Skeletal muscle tissue (tissue), 4 donors: Measurements from ENCODE around the gene MSI2. TPM values are rescaled to one million over a fixed set of nuclear protein-coding genes. Genes with fewer than 3 reads are reported as not detected.

Experiments
- H3K27ac ChIP-seq: one replicate; pipeline ENCODE4 v1.7.0; 2013; ENCODE audit warnings: mild to moderate bottlenecking, low read depth, low read length, inconsistent platforms
- H3K27me3 ChIP-seq, 3 donors: one replicate each; pipeline ENCODE4 v1.7.0; 2013; ENCODE audit warnings: low read length in 3 of 3; ENCODE audit not compliant: control insufficient read depth in 3 of 3, insufficient read depth in 3 of 3
- H3K36me3 ChIP-seq, 3 donors: one replicate each; pipeline ENCODE4 v1.7.0; 2013; ENCODE audit warnings: low read length in 3 of 3; ENCODE audit not compliant: control insufficient read depth in 3 of 3, insufficient read depth in 3 of 3
- H3K4me1 ChIP-seq, 3 donors: one replicate each; pipeline ENCODE4 v1.7.0; 2013; ENCODE audit warnings: low read length in 3 of 3, mild to moderate bottlenecking in 3 of 3; ENCODE audit not compliant: control insufficient read depth in 3 of 3, insufficient read depth in 3 of 3
- H3K4me3 ChIP-seq, 3 donors: one replicate each; pipeline ENCODE4 v1.7.0; 2013; ENCODE audit warnings: low read length in 3 of 3
- H3K9ac ChIP-seq, 3 donors: one replicate each; pipeline ENCODE4 v1.7.0; 2013; ENCODE audit warnings: low read length in 3 of 3, mild to moderate bottlenecking in 3 of 3, moderate library complexity in 2 of 3, low read depth in 1 of 3
- H3K9me3 ChIP-seq, 3 donors: one replicate each; pipeline ENCODE4 v1.7.0; 2013; ENCODE audit warnings: low read length in 3 of 3; ENCODE audit not compliant: control insufficient read depth in 3 of 3
- total RNA-seq: library from RNA; depleted of rRNA; stranded (reverse); fragments of >200 nt; gene quantifications from one replicate; pipeline ENCODE4 v1.2.3, GENCODE V29; 2014
- donor health status: Osteomylitis.

Gene MSI2
- total RNA-seq, 1 donor from 2014 or later = 20.4 TPM

GRCh38 chr17:57477522-57478362, 221.4 kb downstream of the MSI2 start:
- Histone ChIP-seq H3K36me3 (no peaks in the 10 kb centered on the region), H3K4me3 (no peak overlapping the region), H3K9ac (no peak overlapping the region), H3K27ac (no peak overlapping the region), H3K9me3 (no peaks in the 10 kb centered on the region), H3K4me1 (peaks cover 22 to 69% (median 54%) of the 10 kb centered on the region in 3 donors), H3K27me3 (no peaks in the 10 kb centered on the region)

GRCh38 chr17:57478478-57479250, 222.3 kb downstream of the MSI2 start:
- Histone ChIP-seq H3K36me3 (no peaks in the 10 kb centered on the region), H3K9ac (no peak overlapping the region), H3K4me1 (peaks cover 22 to 69% (median 50%) of the 10 kb centered on the region in 3 donors), H3K27me3 (no peaks in the 10 kb centered on the region), H3K9me3 (no peaks in the 10 kb centered on the region), H3K4me3 (no peak overlapping the region), H3K27ac (no peak overlapping the region)

- H3K27ac ChIP-seq = peak overlapping the region; percentile 19
- no peaks in the 10 kb centered on the region for H3K27me3 ChIP-seq
- H3K4me3 ChIP-seq = peak overlapping the region in 1 of 3 donors; percentile 17
- peak overlapping the region in 1 of 3 donors; percentile 4 for H3K9ac ChIP-seq
- peaks cover 17 to 76% (median 60%) of the 10 kb centered on the region in 3 donors for H3K4me1 ChIP-seq
- no peaks in the 10 kb centered on the region for H3K36me3 ChIP-seq
- no peaks in the 10 kb centered on the region for H3K9me3 ChIP-seq
Observed at GRCh38 chr17:57480438-57481196, 224.3 kb downstream of the MSI2 start.

GRCh38 chr17:57481910-57482391, 225.6 kb downstream of the MSI2 start:
- H3K4me1 ChIP-seq = peaks cover 29 to 79% (median 67%) of the 10 kb centered on the region in 3 donors
- no peak overlapping the region for H3K9ac ChIP-seq
- no peaks in the 10 kb centered on the region for H3K27me3 ChIP-seq
- no peak overlapping the region for H3K4me3 ChIP-seq
- H3K27ac ChIP-seq = no peak overlapping the region
- no peaks in the 10 kb centered on the region for H3K9me3 ChIP-seq
- H3K36me3 ChIP-seq = no peaks in the 10 kb centered on the region

GRCh38 chr17:57482657-57483056, 226.3 kb downstream of the MSI2 start:
- H3K27ac ChIP-seq = no peak overlapping the region

GRCh38 chr17:57484081-57484666, 227.9 kb downstream of the MSI2 start:
- Histone ChIP-seq H3K4me3 (no peak overlapping the region), H3K36me3 (no peaks in the 10 kb centered on the region), H3K27me3 (no peaks in the 10 kb centered on the region), H3K9me3 (no peaks in the 10 kb centered on the region), H3K9ac (no peak overlapping the region), H3K4me1 (peaks cover 39 to 84% (median 69%) of the 10 kb centered on the region in 3 donors), H3K27ac (no peak overlapping the region)

More at GRCh38 chr17:57482657-57483056, 226.3 kb downstream of the MSI2 start:
- Histone ChIP-seq H3K27me3 (no peaks in the 10 kb centered on the region), H3K9ac (no peak overlapping the region), H3K9me3 (no peaks in the 10 kb centered on the region), H3K4me1 (peaks cover 36 to 79% (median 70%) of the 10 kb centered on the region in 3 donors), H3K36me3 (no peaks in the 10 kb centered on the region), H3K4me3 (no peak overlapping the region)

GRCh38 chr17:57484826-57485565, 228.7 kb downstream of the MSI2 start:
- Histone ChIP-seq H3K27me3 (no peaks in the 10 kb centered on the region), H3K27ac (no peak overlapping the region), H3K9ac (no peak overlapping the region), H3K4me3 (no peak overlapping the region), H3K4me1 (peaks cover 47 to 89% (median 76%) of the 10 kb centered on the region in 3 donors), H3K9me3 (no peaks in the 10 kb centered on the region), H3K36me3 (no peaks in the 10 kb centered on the region)

GRCh38 chr17:57485566-57485865, 229.2 kb downstream of the MSI2 start:
- no peaks in the 10 kb centered on the region for H3K27me3 ChIP-seq
- no peaks in the 10 kb centered on the region for H3K9me3 ChIP-seq
- no peaks in the 10 kb centered on the region for H3K36me3 ChIP-seq
- H3K4me3 ChIP-seq = no peak overlapping the region
- no peak overlapping the region for H3K27ac ChIP-seq
- peaks cover 50 to 89% (median 76%) of the 10 kb centered on the region in 3 donors for H3K4me1 ChIP-seq
- H3K9ac ChIP-seq = no peak overlapping the region
